H4 (cell line): ENCODE measurements around the gene ZCCHC12. TPM values are rescaled to one million over a fixed set of nuclear protein-coding genes. Genes with fewer than 3 reads are reported as not detected.

Source experiments
- DNase-seq: peaks from one replicate; pipeline ENCODE4 v3.0.0-alpha.2; 2015; ENCODE audit warnings: low spot score
- total RNA-seq: library from RNA; depleted of rRNA; stranded (reverse); fragments of >200 nt; shearing (Covaris generic); gene quantifications from 2 replicates; pipeline ENCODE4 v1.2.3, GENCODE V29; 2014; rRNA removed

ZCCHC12 gene
- total RNA-seq, 1 experiment from 2014 or later = not detected

DNA sequence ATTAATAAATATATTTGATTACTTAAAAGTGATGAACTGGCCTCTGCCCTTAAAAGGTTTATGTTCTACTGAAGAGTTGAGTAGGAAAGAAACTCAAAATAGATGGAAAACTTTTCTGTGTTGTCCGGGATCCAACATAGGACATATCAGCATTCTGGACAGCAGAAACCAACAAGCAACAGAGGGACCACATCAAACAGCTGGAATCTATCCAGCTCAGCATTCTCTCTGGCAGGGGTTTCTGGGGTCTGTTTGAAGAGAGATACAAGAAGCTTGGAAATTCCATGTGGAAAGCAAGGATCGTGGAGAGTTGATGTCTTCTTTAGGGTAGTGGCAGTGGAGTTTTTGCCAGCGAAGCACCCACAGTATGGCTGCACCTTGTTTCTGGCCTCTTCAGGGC is 43.6 kb downstream of the ZCCHC12 start:
- DNase-seq = no peak

DNA sequence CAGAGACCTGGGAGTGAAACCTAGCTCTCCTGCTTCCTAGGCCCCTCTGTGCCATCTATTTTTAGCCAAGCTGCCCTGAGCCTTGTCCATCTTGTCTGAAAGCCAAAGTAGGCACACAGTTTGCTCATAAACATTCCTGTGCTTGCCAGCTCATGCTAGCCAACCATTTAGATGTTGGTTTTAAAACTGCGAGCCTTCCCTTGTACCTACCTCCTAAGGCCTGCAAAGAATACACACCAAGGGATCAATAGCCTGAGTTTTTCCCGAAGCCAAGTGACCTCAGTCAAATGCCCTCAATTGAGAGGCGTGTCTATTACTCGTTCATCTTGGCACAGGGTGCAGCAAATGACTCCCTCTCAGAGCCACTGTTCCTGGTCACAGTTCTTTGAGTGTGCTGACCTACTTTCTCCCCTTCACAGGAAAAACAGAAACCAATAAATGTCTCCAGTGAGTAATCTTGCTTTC is 48.5 kb downstream of the ZCCHC12 start:
- peak; percentile 4 for DNase-seq

Other genes starting within 250 kb of the ZCCHC12 start
- gene IL13RA1, start 96.2 kb upstream of the ZCCHC12 start, total RNA-seq = 80.7 and 82.7 TPM in 2 replicates
- 1.8 and 2.7 TPM in 2 replicates for gene LONRF3, start 150.8 kb downstream of the ZCCHC12 start, total RNA-seq
- not detected in 2 replicates for gene CT47C1, start 249.2 kb downstream of the ZCCHC12 start, total RNA-seq